SK-N-SH (cell line): ENCODE results near the gene EHD1. TPM values are rescaled to one million over a fixed set of nuclear protein-coding genes. Genes with fewer than 3 reads are reported as not detected.

Experiments used
- CTCF ChIA-PET: fragments of 300-600, 350-600 bp; formaldehyde crosslinking; extraction: SDS; loops from one replicate; lab custom pipeline; 2021; lab: Yijun Ruan, JAX
- POLR2A ChIA-PET: fragments of 350-600 bp; sonication (Branson Sonifier 250); formaldehyde crosslinking; extraction: SDS; loops from one replicate; lab custom pipeline; 2020; ENCODE audit warnings: antibody characterized with exemption, inconsistent platforms; lab: Yijun Ruan, JAX
- DNase-seq: peaks from one replicate; pipeline ENCODE4 v3.0.0; 2012
- H2AFZ ChIP-seq: fragments of 200-600 bp; sonication (generic); 2 replicates; pipeline ENCODE4 v1.8.1; 2016; ENCODE audit warnings: antibody characterized with exemption, mild to moderate bottlenecking, low read depth
- H3F3A ChIP-seq: fragments of 200-600 bp; sonication (generic); replicated peaks from 2 replicates; pipeline ENCODE3; 2016; ENCODE audit warnings: antibody characterized with exemption, mild to moderate bottlenecking; ENCODE audit not compliant: insufficient read depth
- H3K27ac ChIP-seq, 2 experiments: fragments of 200-500 bp in 1 of 2; fragments of 200-600 bp in 1 of 2; sonication (Bioruptor generic) in 1 of 2; sonication (generic), shearing (Covaris generic) in 1 of 2; 2 replicates each; pipeline versions ENCODE4 v1.5.1 to v1.6.1; 2014 to 2016; ENCODE audit warnings: low read depth in 2 of 2, inconsistent platforms in 1 of 2, low read length in 1 of 2, mild to moderate bottlenecking in 1 of 2, mixed read lengths in 1 of 2
- H3K27me3 ChIP-seq: fragments of 200-600 bp; sonication (generic), shearing (Covaris generic); 2 replicates; pipeline ENCODE4 v1.6.1; 2016; ENCODE audit warnings: mixed run types; ENCODE audit not compliant: insufficient read depth
- H3K36me3 ChIP-seq, 2 experiments: fragments of 200-500 bp in 1 of 2; fragments of 200-600 bp in 1 of 2; sonication (Bioruptor generic) in 1 of 2; sonication (generic) in 1 of 2; replicated peaks in 1 of 2; 2 replicates each; pipeline versions ENCODE3 to v1.5.1; 2014 to 2016; ENCODE audit warnings: low read length in 1 of 2, mild to moderate bottlenecking in 1 of 2; ENCODE audit not compliant: insufficient read depth in 2 of 2, control insufficient read depth in 1 of 2
- H3K4me1 ChIP-seq, 2 experiments: fragments of 200-500 bp in 1 of 2; fragments of 200-600 bp in 1 of 2; sonication (Bioruptor generic) in 1 of 2; sonication (generic), shearing (Covaris generic) in 1 of 2; 2 replicates each; pipeline versions ENCODE4 v1.5.1 to v1.6.1; 2014 to 2016; ENCODE audit warnings: low read depth in 1 of 2, low read length in 1 of 2, mixed run types in 1 of 2; ENCODE audit not compliant: insufficient read depth in 2 of 2, control insufficient read depth in 1 of 2
- H3K4me2 ChIP-seq: fragments of 200-600 bp; sonication (generic), shearing (Covaris generic); 2 replicates; pipeline ENCODE4 v1.6.1; 2017; ENCODE audit warnings: mixed run types
- H3K4me3 ChIP-seq, 2 experiments: fragments of 200-500 bp in 1 of 2; fragments of 200-600 bp in 1 of 2; sonication (Bioruptor generic) in 1 of 2; sonication (generic), shearing (Covaris generic) in 1 of 2; 2 replicates each; pipeline versions ENCODE4 v1.5.1 to v1.8.1; 2014 to 2016; ENCODE audit warnings: low read depth in 2 of 2, inconsistent platforms in 1 of 2, low read length in 1 of 2, mild to moderate bottlenecking in 1 of 2, mixed read lengths in 1 of 2, moderate library complexity in 1 of 2
- H3K79me2 ChIP-seq: fragments of 200-600 bp; sonication (generic); 2 replicates; pipeline ENCODE4 v1.8.1; 2017; ENCODE audit warnings: mild to moderate bottlenecking; ENCODE audit not compliant: insufficient read depth
- H3K9ac ChIP-seq: fragments of 200-600 bp; sonication (generic); 2 replicates; pipeline ENCODE4 v1.6.1; 2017; ENCODE audit warnings: mixed run types
- H3K9me2 ChIP-seq: fragments of 200-600 bp; sonication (generic); 2 replicates; pipeline ENCODE4 v1.6.1; 2017; ENCODE audit warnings: mixed run types
- H3K9me3 ChIP-seq: fragments of 200-600 bp; sonication (generic); 2 replicates; pipeline ENCODE4 v1.6.1; 2017; ENCODE audit warnings: mixed run types, mild to moderate bottlenecking, moderate library complexity
- H4K20me1 ChIP-seq: fragments of 200-600 bp; sonication (generic); 2 replicates; pipeline ENCODE4 v1.6.1; 2017; ENCODE audit warnings: mild to moderate bottlenecking, mixed run types; ENCODE audit not compliant: insufficient read depth
- CHD2 ChIP-seq: fragments of 150-350 bp; IDR thresholded peaks from 2 replicates; pipeline ENCODE4 v1.6.1; 2018; ENCODE audit warnings: low read length; ENCODE audit not compliant: partially characterized antibody
- FOSL2 ChIP-seq: IDR thresholded peaks from 2 replicates; pipeline ENCODE4 v1.4.0; 2012; ENCODE audit warnings: low read depth, mild to moderate bottlenecking, moderate library complexity, borderline replicate concordance
- GABPA ChIP-seq: IDR thresholded peaks from 2 replicates; pipeline ENCODE4 v1.4.0; 2012; ENCODE audit warnings: low read depth, mild to moderate bottlenecking
- GATA2 ChIP-seq: sonication (generic); formaldehyde crosslinking; IDR thresholded peaks from 2 replicates; pipeline ENCODE4 v1.5.0; 2020; ENCODE audit warnings: mild to moderate bottlenecking, missing genetic modification reagents
- MEF2A ChIP-seq: IDR thresholded peaks from 2 replicates; pipeline ENCODE4 v1.4.0; 2012; ENCODE audit warnings: low read depth, borderline replicate concordance
- MXI1 ChIP-seq: IDR thresholded peaks from 2 replicates; pipeline ENCODE4 v1.6.1; 2012; ENCODE audit warnings: mild to moderate bottlenecking, low read depth, low read length, improper control_type of control experiment
- NFIC ChIP-seq: IDR thresholded peaks from 2 replicates; pipeline ENCODE4 v1.4.0; 2012; ENCODE audit warnings: borderline replicate concordance
- POLR2AphosphoS5 ChIP-seq: IDR thresholded peaks from 2 replicates; pipeline ENCODE4 v1.6.1; 2012; ENCODE audit warnings: low read depth, low read length
- RAD21 ChIP-seq: IDR thresholded peaks from 2 replicates; pipeline ENCODE4 v1.6.1; 2012; ENCODE audit warnings: mild to moderate bottlenecking, low read length
- RCOR1 ChIP-seq: fragments of 150-350 bp; IDR thresholded peaks from 2 replicates; pipeline ENCODE4 v1.6.1; 2017; ENCODE audit warnings: antibody characterized with exemption, low read length
- RXRA ChIP-seq: IDR thresholded peaks from 2 replicates; pipeline ENCODE4 v1.4.0; 2012; ENCODE audit warnings: low read depth, mild to moderate bottlenecking, borderline replicate concordance
- SMC3 ChIP-seq: IDR thresholded peaks from 2 replicates; pipeline ENCODE4 v1.6.1; 2012; ENCODE audit warnings: low read depth, low read length, improper control_type of control experiment
- TCF12 ChIP-seq: IDR thresholded peaks from 2 replicates; pipeline ENCODE4 v1.4.0; 2012
- TEAD4 ChIP-seq: IDR thresholded peaks from 2 replicates; pipeline ENCODE4 v1.4.0; 2012; ENCODE audit warnings: mild to moderate bottlenecking, borderline replicate concordance; ENCODE audit not compliant: insufficient read depth
- YY1 ChIP-seq: IDR thresholded peaks from 2 replicates; pipeline ENCODE4 v1.4.0; 2012; ENCODE audit warnings: low read depth, mild to moderate bottlenecking
- WGBS: methylation state at CpG from one replicate; pipeline ENCODE4 v1.1.6; 2017; ENCODE audit warnings: low lambda C conversion rate; 5-methylcytosine and 5-hydroxymethylcytosine counted together
- polyA plus RNA-seq, 3 experiments: library from polyadenylated mRNA; depleted of rRNA; stranded (reverse); fragments of >200 nt; gene quantifications; 2 replicates each; pipeline ENCODE4 v1.2.3, GENCODE V29; 2012
- TF ChIP-seq, protein P1 (sequence below): IDR thresholded peaks from 2 replicates; pipeline ENCODE4; 2012
- TF ChIP-seq, protein P2 (sequence below): IDR thresholded peaks from 2 replicates; pipeline ENCODE4 v1.4.0; 2012; ENCODE audit warnings: low read depth
- TF ChIP-seq, protein P3 (sequence below): IDR thresholded peaks from 2 replicates; pipeline ENCODE4 v1.4.0; 2012; ENCODE audit warnings: low read depth, borderline replicate concordance
- TF ChIP-seq, protein P4 (sequence below): IDR thresholded peaks from 2 replicates; pipeline ENCODE4 v1.6.1; 2012; ENCODE audit warnings: mild to moderate bottlenecking, low read depth, low read length, moderate library complexity

EHD1 gene
- polyA plus RNA-seq, 1 of the 3 experiments (the other 2 are of a cell fraction), result 93.3 TPM

DNA sequence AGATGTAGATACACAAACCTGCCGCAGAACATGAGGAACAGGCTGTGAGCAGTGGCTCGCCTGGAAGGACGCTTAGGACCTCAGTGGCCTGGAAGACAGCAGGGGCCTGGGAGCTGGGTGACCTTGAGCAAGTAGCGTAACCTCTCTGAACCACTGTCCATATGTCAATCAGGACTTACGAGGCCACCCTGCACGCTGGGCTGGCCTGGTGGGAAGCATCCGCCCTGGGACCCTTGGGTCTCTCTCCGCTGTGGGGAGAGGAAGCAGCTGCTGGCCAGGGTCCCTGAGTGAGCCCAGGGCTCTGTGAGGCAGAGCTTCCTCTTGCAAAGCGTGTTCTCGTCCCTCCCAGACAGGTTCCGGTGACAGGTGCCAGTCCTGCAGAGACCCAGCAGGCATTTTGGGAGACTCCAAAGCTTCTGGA lies 14.0 kb upstream of the EHD1 start (continued):
- TF ChIP-seq RAD21 (no peak), YY1 (no peak), NFIC (no peak), GATA2 (no peak), CHD2 (no peak)
- TF ChIP-seq, protein P1, sequence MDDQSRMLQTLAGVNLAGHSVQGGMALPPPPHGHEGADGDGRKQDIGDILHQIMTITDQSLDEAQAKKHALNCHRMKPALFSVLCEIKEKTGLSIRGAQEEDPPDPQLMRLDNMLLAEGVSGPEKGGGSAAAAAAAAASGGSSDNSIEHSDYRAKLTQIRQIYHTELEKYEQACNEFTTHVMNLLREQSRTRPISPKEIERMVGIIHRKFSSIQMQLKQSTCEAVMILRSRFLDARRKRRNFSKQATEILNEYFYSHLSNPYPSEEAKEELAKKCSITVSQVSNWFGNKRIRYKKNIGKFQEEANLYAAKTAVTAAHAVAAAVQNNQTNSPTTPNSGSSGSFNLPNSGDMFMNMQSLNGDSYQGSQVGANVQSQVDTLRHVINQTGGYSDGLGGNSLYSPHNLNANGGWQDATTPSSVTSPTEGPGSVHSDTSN, result no peak
- TF ChIP-seq, all 33 proteins: peak for 0

DNA sequence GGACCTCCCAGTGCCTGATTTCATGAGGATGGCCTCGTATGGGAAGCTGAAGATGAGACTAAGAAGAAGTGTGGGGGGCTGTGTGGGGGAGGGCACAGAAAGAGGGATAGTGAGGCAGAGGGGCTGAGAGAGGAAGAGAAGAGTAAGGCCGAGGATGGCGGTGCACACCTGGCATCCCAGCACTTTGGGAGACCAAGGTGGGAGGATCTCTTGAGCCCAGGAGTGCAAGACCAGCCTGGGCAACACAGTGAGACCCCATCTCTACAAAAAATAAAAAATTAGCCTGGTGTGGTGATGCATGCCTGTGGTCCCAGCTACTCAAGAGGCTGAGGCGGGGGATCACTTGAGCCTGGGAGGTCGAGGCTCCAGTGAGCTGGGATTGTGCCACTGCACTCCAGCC lies 13.5 kb upstream of the EHD1 start:
- H3K27ac ChIP-seq, result no peak overlapping the region
- H3K4me1 ChIP-seq, result peaks cover 0 to 15% of the 10 kb centered on the region in 2 experiments; a peak in 1 of 4 replicates
- no peak overlapping the region for H2AFZ ChIP-seq
- ChIA-PET CTCF (interaction anchor here (0.7 to 26.7 kb wide), 5 partner anchors 14 to 122 kb away, joined by 3 to 530 read pairs (median 3); partner anchors contain the start of genes ARL2 and CDC42BPG), POLR2A (interaction anchor here (0.5 to 0.7 kb wide), 2 partner anchors 9 to 56 kb away, joined by 4 read pairs; no protein-coding TSS in a partner anchor)
- H3K4me2 ChIP-seq, result no peak overlapping the region
- no peaks in the 10 kb centered on the region for H3K36me3 ChIP-seq
- H3K79me2 ChIP-seq, result no peaks in the 10 kb centered on the region
- no peaks in the 10 kb centered on the region for H3F3A ChIP-seq
- no peaks in the 10 kb centered on the region for H3K9me2 ChIP-seq
- H3K4me3 ChIP-seq, result no peak overlapping the region
- WGBS, result 63% methylated on average over 5 of the region's 5 CpGs
- H3K9ac ChIP-seq, result no peak overlapping the region
- no peaks in the 10 kb centered on the region for H4K20me1 ChIP-seq
- DNase-seq, result no peak
- no peaks in the 10 kb centered on the region for H3K9me3 ChIP-seq
- H3K27me3 ChIP-seq, result no peaks in the 10 kb centered on the region
- TF ChIP-seq RXRA (no peak), TEAD4 (no peak)

DNA sequence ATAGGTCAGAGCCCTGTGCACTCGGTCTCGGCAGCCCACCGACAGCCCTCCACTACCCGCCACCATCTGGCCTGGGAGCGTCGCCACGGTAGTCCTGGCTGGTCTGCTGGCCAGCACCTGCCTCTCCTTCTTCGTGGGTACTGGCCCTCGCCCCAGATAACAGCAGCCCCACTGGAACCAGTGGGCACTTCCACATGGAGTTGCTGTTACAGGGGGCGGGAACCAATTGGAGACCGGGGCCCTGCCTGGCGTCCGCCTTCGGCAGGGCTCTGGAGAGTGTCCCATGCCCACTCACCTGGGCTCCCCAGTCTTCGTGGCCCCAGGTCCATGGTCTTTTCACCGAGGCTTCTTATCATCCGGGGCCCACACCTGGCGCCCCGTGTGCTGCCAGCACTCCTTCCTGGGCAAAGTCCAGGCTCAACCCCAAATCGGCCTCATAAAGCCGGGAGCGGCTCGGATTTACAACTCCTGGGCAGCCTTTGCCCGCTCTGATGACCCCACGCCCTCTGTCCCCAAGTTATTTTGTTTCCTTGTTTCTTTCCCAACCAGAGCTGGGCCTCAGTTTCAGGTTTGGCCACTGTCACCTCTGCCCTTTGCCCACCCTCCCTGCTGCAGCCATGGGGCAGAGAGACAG lies 12.9 kb upstream of the EHD1 start:
- Histone ChIP-seq H3K9ac (no peak overlapping the region), H3K9me3 (no peaks in the 10 kb centered on the region), H3K4me1 (peaks cover 0 to 15% of the 10 kb centered on the region in 2 experiments; a peak in 1 of 4 replicates), H3K9me2 (no peaks in the 10 kb centered on the region), H3K4me2 (no peak overlapping the region), H3K27ac (no peak overlapping the region), H3K4me3 (no peak overlapping the region), H3K79me2 (no peaks in the 10 kb centered on the region), H2AFZ (no peak overlapping the region), H3K36me3 (no peaks in the 10 kb centered on the region), H4K20me1 (no peaks in the 10 kb centered on the region), H3F3A (no peaks in the 10 kb centered on the region), H3K27me3 (no peaks in the 10 kb centered on the region)
- CTCF ChIA-PET, result interaction anchor here (0.7 to 26.7 kb wide), 3 partner anchors 14 to 103 kb away, joined by 3 to 530 read pairs (median 3); partner anchors contain the start of gene CDC42BPG
- POLR2A ChIA-PET, result interaction anchor here (0.5 kb wide), 1 partner anchor 57 kb away, joined by 4 read pairs; no protein-coding TSS in a partner anchor
- 82% methylated on average over 19 of the region's 25 CpGs for WGBS
- no peak for DNase-seq
- TF ChIP-seq, protein P2, sequence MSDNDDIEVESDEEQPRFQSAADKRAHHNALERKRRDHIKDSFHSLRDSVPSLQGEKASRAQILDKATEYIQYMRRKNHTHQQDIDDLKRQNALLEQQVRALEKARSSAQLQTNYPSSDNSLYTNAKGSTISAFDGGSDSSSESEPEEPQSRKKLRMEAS, result no peak
- TF ChIP-seq POLR2AphosphoS5 (no peak), TCF12 (no peak), SMC3 (no peak), CHD2 (no peak), GATA2 (no peak), MEF2A (no peak), RCOR1 (no peak), GABPA (no peak), MXI1 (no peak), NFIC (no peak), FOSL2 (no peak)
- TF ChIP-seq, protein P3, sequence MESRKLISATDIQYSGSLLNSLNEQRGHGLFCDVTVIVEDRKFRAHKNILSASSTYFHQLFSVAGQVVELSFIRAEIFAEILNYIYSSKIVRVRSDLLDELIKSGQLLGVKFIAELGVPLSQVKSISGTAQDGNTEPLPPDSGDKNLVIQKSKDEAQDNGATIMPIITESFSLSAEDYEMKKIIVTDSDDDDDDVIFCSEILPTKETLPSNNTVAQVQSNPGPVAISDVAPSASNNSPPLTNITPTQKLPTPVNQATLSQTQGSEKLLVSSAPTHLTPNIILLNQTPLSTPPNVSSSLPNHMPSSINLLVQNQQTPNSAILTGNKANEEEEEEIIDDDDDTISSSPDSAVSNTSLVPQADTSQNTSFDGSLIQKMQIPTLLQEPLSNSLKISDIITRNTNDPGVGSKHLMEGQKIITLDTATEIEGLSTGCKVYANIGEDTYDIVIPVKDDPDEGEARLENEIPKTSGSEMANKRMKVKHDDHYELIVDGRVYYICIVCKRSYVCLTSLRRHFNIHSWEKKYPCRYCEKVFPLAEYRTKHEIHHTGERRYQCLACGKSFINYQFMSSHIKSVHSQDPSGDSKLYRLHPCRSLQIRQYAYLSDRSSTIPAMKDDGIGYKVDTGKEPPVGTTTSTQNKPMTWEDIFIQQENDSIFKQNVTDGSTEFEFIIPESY, result no peak
- TF ChIP-seq, protein P4, sequence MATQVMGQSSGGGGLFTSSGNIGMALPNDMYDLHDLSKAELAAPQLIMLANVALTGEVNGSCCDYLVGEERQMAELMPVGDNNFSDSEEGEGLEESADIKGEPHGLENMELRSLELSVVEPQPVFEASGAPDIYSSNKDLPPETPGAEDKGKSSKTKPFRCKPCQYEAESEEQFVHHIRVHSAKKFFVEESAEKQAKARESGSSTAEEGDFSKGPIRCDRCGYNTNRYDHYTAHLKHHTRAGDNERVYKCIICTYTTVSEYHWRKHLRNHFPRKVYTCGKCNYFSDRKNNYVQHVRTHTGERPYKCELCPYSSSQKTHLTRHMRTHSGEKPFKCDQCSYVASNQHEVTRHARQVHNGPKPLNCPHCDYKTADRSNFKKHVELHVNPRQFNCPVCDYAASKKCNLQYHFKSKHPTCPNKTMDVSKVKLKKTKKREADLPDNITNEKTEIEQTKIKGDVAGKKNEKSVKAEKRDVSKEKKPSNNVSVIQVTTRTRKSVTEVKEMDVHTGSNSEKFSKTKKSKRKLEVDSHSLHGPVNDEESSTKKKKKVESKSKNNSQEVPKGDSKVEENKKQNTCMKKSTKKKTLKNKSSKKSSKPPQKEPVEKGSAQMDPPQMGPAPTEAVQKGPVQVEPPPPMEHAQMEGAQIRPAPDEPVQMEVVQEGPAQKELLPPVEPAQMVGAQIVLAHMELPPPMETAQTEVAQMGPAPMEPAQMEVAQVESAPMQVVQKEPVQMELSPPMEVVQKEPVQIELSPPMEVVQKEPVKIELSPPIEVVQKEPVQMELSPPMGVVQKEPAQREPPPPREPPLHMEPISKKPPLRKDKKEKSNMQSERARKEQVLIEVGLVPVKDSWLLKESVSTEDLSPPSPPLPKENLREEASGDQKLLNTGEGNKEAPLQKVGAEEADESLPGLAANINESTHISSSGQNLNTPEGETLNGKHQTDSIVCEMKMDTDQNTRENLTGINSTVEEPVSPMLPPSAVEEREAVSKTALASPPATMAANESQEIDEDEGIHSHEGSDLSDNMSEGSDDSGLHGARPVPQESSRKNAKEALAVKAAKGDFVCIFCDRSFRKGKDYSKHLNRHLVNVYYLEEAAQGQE, result no peak
